Measurements from ENCODE around the gene GARIN5B.

Gene GARIN5B

DNA sequence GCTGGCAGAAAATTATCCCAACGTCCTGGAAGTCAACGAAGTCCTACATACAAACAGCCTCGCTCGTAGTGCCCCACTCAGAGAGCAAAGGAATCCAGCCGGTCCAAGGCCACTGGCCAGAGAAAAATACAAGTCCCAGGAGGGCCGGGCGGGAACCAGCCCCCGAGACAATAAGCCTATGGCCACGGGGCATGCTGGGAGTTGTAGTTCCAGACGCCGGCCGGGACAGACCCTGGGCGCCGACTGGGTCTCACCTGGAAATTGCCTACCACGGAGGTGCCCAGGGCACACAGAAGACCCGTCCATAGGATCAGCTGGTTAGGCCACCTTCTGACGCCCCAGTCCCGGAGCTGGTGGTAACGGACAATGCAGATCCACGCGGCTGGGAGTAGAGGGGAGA lies 43.3 kb downstream of the GARIN5B start:
- DNase-seq: no peak

DNA sequence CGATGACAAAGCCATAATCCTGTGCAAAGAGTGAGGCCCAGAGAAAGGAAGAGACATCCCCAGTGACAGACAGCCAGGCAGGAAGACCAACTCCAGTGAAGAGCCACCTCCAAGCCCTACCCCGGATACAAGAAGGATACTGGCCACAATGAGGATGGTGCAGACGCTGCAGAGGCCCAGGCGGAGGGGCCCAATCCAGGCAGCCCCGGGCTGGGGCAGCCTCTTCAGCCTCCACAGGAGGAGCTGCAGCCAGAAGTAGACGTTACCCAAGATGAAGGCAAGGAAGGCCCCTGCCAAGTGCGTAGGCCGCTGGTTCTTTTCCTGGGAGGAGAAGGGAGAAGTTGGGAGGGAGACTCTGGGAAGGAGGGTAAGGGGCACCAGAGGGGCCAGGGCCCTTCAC lies 46.4 kb downstream of the GARIN5B start:
- no peak for DNase-seq

DNA sequence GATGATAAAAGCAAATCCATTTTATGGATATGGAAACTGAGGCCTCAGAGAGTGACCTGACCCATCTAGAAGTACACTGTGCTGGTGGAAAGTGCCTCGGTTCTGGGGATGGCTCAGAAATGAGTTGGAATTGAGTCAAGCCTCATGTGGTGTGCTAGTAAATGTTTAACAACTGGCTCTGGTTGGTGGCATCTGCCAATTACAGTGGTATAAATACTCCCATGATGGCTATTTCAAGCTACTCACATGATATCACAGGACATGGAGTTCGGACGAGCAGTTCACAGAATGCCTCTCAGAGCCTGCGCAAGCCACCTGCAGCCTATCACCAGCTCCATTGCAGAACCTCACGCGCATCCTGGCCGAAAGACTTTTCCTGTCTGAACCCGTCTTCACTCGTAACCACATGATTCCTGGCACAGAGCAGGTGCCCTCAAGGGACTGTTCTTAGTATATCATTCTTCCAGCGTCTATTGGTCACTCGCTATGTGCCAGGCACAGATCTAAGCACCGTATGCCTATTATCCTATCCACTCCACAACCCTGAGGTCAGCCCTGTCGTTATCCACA lies 47.0 kb downstream of the GARIN5B start:
- DNase-seq: no peak

DNA sequence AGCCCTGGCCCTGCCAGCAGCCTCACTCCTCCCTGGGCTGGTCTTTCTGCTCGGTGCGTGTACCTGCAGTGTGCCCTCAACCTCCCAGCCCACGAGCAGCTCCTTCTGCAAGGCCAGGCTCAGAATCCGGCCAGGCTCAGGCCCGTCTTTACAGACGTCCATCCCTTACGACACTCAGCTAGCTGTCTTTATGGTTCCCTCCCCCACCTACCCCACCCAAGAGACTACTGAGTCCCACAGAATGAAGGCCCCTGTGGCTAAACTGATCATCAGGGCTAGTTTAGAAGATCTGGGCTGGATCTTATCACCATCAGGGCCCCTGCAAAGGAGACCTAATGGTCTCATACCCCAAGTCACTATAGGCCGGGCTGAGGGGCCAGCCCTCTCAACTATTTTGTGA lies 48.7 kb downstream of the GARIN5B start:
- DNase-seq: no peak

DNA sequence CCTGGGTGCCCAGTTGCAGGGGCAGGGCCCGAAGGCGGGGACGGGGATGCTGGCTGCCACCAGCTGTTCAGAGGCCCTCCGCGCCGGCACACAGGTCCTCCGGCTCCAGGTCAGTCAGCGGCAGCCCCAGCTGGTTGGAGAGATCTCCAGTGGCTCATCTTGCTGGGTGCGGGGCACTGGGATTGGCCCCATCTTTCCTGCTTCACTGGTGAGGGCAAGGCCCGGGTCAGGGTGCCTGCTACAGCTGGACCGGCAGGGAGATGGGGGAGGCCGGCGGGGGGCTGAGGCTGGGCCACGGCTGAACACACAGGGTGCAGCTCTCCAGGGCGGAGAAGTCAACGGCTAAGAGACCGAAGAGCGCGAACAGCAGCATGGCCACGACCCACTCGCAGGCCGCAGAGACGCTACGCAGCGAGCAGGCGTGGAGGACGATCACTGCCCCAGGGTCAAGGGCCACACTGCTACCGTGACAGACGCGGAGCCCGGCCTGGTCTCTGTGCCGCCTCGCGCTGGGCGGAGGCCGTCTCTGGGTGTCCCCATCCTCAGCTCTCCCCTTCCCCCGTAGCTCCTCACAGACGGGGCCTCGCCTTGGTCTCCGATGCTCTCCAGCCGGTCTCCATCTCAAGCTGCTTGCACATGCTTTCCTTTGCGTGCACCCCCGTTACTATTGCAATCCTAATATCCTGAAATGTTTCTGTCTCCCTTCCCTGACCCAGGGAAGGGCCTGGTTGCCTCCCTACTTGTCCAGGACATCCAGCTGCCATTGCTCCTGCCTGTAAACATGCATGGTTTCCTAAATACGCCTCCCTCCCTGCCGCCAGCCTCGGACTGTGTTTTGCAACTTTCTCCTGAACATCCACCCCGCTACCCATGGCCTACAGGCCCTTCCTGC lies 50.2 kb downstream of the GARIN5B start:
- no peak for DNase-seq

DNA sequence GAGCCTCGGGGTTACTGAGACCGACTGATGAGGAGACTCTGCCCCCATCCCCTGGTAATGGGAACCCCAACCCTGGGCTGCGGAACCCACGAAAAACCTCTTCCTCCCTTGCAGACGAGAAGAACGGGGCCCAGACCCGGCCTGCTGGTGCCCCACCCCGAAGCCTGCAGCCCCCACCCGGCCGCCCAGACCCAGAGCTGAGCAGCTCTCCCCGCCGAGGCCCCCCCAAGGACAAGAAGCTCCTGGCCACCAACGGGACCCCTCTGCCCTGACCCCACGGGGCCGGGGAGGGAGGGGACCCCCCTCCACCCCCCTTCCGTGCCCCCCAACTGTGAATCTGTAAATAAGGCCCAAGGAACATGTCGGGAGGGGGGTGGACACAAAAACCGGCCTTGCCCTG lies 51.3 kb downstream of the GARIN5B start:
- no peak for DNase-seq

DNA sequence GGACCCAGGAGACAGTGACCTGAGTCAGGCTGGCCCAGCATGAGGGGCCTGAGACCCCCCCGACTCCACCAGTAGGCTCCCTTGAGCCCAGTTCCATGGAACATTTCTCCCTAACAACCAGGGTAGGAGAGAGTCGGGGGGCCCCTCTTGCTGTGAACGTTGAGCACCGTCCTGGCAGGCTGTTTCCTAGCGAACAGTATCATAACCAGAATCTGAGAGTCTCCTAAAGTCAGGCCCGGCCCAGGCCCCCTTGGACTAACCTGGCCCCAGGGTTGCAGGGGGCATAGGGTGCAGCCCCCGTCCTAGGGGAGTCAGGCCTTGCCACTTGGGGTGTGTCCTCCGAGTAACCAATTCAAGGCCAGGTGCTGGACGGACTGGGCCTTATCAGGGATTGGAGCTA lies 51.7 kb downstream of the GARIN5B start:
- no peak for DNase-seq

DNA sequence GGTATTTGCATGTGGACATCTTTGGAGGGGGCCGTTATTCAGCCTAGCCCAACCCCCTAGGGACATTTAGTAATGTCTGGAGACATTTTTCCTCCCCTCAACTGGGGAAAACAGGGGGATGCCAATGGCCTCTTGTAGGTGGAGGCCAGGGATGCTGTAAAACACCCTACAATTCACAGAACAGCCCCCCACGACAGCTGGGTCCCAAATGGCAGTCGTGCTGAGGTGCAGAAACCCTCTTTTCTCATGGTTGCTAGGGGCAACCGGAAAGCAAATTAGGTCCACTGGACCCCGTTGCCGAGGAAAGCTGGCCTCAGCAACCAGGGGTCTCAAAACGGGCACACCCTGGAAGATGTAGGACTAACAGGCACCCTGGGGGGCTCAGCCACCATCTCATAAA lies 52.6 kb downstream of the GARIN5B start:
- no peak for DNase-seq

DNA sequence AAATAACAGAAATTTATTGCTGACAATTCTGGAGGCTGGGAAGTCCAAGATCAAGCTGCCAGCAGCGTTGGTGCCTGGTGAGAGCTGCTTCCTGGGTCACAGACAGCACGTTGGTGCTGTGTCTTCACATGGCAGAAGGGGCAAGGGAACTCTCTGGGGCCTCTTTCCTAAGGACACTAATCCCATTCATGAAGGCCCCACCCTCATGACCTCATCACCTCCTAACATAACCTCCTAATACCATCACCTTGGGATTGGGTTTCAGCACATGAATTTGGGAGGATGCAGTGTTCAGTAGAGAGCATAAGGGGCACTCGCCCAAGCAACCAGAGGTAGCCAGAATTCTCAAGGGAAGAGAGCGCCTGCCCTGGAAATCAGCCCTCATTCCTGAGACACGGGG lies 53.6 kb downstream of the GARIN5B start:
- no peak for DNase-seq

DNA sequence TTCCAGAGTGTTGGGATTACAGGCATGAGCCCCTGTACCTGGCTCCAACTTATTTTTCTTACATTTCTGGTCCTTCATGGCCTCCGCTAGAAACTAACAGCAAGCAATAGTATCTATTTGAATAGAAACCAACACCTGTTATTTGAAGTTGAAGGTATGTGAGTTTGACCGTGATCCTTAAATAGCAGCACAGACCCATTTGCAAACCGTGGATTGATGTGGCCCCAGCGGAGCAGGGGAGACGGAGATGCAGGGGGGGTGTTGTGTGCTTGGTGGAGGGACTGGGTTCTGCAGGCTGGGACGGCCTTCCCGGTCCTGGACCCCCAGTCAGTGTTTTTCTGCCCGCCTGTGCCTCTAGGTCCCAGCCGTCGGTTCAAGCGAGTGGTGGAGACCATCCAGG lies 54.8 kb downstream of the GARIN5B start:
- no peak for DNase-seq

DNA sequence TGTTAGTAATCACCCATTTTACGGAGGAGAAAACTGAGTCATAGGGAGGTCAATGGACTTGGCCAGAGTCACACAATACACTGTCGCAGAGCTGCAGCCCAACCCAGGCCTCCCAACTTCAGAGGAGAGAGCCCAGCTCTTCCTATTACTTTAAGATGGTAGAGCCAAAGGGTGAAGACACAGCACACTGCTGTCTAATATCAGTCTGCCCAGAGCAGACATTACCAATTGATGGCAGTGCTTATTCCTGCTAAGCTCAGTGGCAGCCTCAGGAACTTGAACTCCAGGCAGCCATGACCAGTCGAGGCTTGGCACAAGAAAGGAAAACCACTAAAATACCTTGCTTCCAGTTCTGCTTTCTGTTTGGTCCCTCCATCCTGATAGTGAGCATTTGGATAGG lies 56.3 kb downstream of the GARIN5B start:
- DNase-seq: no peak

DNA sequence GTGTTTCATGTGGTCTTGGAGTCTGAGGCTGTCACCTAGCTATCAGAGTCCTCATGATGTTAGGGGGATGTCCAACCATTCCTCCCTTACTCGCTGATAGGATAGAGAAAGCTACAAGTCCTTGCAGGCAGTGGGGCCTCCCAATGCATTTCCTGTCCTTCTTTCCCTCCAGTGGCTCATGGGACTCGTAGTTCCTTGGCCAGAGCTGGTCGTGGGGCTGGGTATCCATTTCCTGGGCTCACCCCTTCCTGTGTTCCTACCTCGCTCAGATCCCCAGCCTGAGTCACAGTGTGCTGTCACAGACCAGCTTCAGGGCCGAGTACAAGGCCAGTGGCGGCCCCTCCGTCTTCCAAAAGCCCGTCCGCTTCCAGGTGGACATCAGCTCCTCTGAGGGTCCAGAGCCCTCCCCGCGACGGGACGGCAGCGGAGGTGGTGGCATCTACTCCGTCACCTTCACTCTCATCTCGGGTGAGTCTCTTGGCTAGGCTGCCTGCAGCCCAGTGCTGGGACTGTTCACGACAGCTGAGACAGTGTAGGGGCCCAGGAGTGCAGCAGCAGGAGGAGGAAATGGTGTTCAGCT lies 57.0 kb downstream of the GARIN5B start:
- DNase-seq: no peak

DNA sequence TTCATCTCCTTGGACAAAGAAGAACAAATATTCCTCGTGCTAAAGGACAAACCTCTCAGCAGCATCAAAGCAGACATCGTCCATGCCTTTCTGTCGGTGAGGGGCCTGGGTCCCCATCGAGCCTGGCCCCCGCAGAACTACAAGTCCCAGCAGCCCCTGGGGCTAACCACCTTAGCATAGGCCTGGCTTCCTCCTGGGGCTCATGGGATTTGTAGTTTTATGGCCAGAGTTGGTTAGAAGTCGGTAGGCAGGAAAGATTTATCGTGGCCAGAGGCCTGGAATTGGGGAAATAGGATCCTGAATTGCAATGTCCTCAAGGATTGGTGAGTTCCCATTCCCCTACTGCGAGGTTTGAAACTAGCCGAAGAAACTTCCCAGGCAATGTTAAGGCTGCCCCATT lies 57.6 kb downstream of the GARIN5B start:
- peak; percentile 48 to 64 for DNase-seq

DNA sequence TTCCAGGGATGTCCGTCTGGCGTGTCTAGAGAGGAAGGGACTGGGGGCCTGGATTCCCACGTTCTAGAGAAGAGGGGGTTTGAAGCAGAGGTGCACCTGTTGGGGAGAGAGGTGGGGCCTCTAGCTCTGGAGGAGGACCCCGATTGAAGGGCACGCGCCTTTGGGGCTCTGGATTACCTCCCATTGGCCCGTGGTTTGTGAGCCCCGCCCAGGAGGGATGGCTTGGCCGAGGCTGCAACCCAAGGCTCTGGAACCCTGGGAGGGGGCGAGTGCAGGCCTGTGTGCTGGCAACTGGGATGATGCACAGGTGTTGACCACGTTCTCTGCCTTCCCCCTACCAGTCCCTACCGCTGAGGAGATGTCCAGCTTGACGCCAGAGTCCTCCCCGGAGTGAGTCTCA lies 58.1 kb downstream of the GARIN5B start:
- DNase-seq: no peak
